ENCODE data around the gene ECT2L. TPM values are rescaled to one million over a fixed set of nuclear protein-coding genes. Genes with fewer than 3 reads are reported as not detected.

ECT2L gene
- total and polyA plus RNA-seq, 2 of the 13 experiments (the other 11 are each of a cell fraction or from before 2014, with no cell fraction given): 0.12 TPM; not detected in 1

DNA sequence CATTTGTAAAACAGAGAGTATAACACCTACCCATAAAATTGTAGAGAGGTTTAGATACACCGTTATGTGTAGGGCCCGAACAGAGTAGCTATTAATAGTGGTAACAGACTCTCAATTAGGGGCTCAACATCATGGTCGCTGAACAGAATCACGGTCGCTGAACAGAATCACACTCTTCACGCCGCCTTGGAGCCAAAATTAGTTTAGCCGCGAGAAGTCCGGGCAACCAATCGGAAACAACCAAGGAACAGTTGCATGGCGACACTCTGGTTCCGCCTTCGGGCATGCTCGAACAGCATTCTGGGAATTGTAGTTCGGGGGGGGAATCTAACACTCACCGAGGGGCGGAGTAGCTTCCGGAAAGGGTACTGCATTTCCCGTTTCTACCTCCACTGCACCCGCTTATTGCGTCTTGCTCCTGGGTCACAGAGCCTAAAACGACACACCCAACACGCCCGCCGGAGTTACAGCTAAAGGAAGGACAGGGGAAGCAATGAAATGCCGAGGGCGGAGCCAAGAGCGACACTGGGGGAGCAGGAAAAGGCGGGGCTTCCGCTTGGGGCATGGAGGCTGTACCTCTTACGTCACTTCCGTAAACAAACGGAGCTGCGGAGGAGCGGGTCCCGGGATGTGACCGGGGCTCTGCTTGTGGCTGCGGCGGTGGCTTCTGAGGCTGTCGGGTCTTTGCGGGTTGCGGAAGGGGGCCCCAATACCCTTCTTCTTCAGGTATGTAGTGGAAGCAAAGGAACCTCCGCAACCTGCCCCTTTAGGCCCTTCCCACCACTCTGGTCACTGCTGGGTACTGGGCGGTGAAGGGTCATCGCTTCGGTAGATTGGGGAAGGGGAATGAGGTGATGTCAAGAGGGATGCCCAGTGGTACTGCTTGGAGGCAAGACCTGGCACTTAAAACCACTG, 22.5 kb upstream of the ECT2L start, which contains the start of gene CCDC28A (continued):
- TF ChIP-seq FOXO1 (CRISPR knock-in tag; IDR thresholded peaks at IDR 0.05) (peak; percentile 65; the same call in 1 of the 2 replicates), ZFAT (CRISPR knock-in tag; conservative IDR thresholded peaks at IDR 0.05) (no peak), ZFP1 (CRISPR knock-in tag; IDR thresholded peaks at IDR 0.05) (no peak), ZNF773 (CRISPR knock-in tag; IDR thresholded peaks at IDR 0.05; ENCODE audit: borderline replicate concordance) (0 out of 2 replicates have a peak, but pooled peaks have one; percentile 55), ZNF788 (CRISPR knock-in tag; IDR thresholded peaks at IDR 0.05; ENCODE audit: borderline replicate concordance) (peak; percentile 92; the same call in 1 of the 2 replicates), TCF12 (IDR thresholded peaks at IDR 0.05) (no peak), TCF12 (CRISPR knock-in tag; IDR thresholded peaks at IDR 0.05) (no peak), ZNF761 (CRISPR knock-in tag; conservative IDR thresholded peaks at IDR 0.05) (peak; percentile 73; the same call in 1 of the 2 replicates), ERF (CRISPR knock-in tag; IDR thresholded peaks at IDR 0.05) (no peak; the same call in 1 of the 2 replicates), SMAD9 (CRISPR knock-in tag; IDR thresholded peaks at IDR 0.05) (no peak), ZNF235 (CRISPR knock-in tag; IDR thresholded peaks at IDR 0.05; ENCODE audit: borderline replicate concordance) (no peak; the same call in 1 of the 2 replicates), KDM6A (CRISPR knock-in tag; IDR thresholded peaks at IDR 0.05; ENCODE audit: low read depth) (no peak), ZFP41 (CRISPR knock-in tag; IDR thresholded peaks at IDR 0.05; ENCODE audit: borderline replicate concordance) (no peak; the same call in 1 of the 2 replicates)
- TF ChIP-seq, protein P1, sequence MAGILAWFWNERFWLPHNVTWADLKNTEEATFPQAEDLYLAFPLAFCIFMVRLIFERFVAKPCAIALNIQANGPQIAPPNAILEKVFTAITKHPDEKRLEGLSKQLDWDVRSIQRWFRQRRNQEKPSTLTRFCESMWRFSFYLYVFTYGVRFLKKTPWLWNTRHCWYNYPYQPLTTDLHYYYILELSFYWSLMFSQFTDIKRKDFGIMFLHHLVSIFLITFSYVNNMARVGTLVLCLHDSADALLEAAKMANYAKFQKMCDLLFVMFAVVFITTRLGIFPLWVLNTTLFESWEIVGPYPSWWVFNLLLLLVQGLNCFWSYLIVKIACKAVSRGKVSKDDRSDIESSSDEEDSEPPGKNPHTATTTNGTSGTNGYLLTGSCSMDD (CRISPR knock-in tag; IDR thresholded peaks at IDR 0.05): no peak
- TF ChIP-seq, protein P2, sequence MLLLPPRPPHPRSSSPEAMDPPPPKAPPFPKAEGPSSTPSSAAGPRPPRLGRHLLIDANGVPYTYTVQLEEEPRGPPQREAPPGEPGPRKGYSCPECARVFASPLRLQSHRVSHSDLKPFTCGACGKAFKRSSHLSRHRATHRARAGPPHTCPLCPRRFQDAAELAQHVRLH (CRISPR knock-in tag; IDR thresholded peaks at IDR 0.05; ENCODE audit: borderline replicate concordance, low read depth): no peak; the same call in 1 of the 2 replicates
- TF ChIP-seq, protein P3, sequence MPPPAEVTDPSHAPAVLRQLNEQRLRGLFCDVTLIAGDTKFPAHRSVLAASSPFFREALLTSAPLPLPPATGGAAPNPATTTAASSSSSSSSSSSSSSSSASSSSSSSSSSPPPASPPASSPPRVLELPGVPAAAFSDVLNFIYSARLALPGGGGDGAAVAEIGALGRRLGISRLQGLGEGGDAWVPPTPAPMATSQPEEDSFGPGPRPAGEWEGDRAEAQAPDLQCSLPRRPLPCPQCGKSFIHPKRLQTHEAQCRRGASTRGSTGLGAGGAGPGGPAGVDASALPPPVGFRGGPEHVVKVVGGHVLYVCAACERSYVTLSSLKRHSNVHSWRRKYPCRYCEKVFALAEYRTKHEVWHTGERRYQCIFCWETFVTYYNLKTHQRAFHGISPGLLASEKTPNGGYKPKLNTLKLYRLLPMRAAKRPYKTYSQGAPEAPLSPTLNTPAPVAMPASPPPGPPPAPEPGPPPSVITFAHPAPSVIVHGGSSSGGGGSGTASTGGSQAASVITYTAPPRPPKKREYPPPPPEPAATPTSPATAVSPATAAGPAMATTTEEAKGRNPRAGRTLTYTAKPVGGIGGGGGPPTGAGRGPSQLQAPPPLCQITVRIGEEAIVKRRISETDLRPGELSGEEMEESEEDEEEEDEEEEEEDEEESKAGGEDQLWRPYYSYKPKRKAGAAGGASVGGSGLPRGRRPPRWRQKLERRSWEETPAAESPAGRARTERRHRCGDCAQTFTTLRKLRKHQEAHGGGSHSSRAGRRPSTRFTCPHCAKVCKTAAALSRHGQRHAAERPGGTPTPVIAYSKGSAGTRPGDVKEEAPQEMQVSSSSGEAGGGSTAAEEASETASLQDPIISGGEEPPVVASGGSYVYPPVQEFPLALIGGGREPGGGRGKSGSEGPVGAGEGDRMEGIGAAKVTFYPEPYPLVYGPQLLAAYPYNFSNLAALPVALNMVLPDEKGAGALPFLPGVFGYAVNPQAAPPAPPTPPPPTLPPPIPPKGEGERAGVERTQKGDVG (CRISPR knock-in tag; IDR thresholded peaks at IDR 0.05; ENCODE audit: borderline replicate concordance): no peak
- TF ChIP-seq, protein P4, sequence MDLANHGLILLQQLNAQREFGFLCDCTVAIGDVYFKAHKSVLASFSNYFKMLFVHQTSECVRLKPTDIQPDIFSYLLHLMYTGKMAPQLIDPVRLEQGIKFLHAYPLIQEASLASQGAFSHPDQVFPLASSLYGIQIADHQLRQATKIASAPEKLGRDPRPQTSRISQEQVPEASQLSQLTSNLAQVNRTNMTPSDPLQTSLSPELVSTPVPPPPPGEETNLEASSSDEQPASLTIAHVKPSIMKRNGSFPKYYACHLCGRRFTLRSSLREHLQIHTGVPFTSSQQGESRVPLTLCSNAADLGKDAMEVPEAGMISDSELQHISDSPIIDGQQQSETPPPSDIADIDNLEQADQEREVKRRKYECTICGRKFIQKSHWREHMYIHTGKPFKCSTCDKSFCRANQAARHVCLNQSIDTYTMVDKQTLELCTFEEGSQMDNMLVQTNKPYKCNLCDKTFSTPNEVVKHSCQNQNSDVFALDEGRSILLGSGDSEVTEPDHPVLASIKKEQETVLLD (CRISPR knock-in tag; IDR thresholded peaks at IDR 0.05; ENCODE audit: low read depth): peak; percentile 42; the same call in 1 of the 2 replicates
- TF ChIP-seq, protein P5, sequence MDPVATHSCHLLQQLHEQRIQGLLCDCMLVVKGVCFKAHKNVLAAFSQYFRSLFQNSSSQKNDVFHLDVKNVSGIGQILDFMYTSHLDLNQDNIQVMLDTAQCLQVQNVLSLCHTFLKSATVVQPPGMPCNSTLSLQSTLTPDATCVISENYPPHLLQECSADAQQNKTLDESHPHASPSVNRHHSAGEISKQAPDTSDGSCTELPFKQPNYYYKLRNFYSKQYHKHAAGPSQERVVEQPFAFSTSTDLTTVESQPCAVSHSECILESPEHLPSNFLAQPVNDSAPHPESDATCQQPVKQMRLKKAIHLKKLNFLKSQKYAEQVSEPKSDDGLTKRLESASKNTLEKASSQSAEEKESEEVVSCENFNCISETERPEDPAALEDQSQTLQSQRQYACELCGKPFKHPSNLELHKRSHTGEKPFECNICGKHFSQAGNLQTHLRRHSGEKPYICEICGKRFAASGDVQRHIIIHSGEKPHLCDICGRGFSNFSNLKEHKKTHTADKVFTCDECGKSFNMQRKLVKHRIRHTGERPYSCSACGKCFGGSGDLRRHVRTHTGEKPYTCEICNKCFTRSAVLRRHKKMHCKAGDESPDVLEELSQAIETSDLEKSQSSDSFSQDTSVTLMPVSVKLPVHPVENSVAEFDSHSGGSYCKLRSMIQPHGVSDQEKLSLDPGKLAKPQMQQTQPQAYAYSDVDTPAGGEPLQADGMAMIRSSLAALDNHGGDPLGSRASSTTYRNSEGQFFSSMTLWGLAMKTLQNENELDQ (CRISPR knock-in tag; IDR thresholded peaks at IDR 0.05; ENCODE audit: borderline replicate concordance): no peak
